WTC11 (cell line): ENCODE data around the gene LSM3.

Experiments used
- CBFB ChIP-seq: sonication (generic); formaldehyde crosslinking; IDR thresholded peaks from 2 replicates; pipeline ENCODE4 v1.8.1; 2022; ENCODE audit warnings: mild to moderate bottlenecking, low read depth, missing genetic modification reagents
- EMX1 ChIP-seq: fragments of 250-450 bp; sonication (Bioruptor Pico); IDR thresholded peaks from 2 replicates; pipeline ENCODE4 v1.8.0; 2021; ENCODE audit warnings: mild to moderate bottlenecking
- GABPB1 ChIP-seq: sonication (generic); formaldehyde crosslinking; IDR thresholded peaks from 2 replicates; pipeline ENCODE4 v1.8.1; 2023; ENCODE audit warnings: mild to moderate bottlenecking, missing genetic modification reagents
- MYBL2 ChIP-seq: sonication (generic); formaldehyde crosslinking; IDR thresholded peaks from 2 replicates; pipeline ENCODE4 v1.8.1; 2023; ENCODE audit warnings: mild to moderate bottlenecking, moderate library complexity, missing genetic modification reagents
- TF ChIP-seq, protein P1 (sequence below): sonication (generic); formaldehyde crosslinking; IDR thresholded peaks from 2 replicates; pipeline ENCODE4 v1.8.0; 2023; ENCODE audit warnings: missing genetic modification reagents
- TF ChIP-seq, protein P2 (sequence below): sonication (generic); formaldehyde crosslinking; IDR thresholded peaks from 2 replicates; pipeline ENCODE4 v1.8.1; 2023; ENCODE audit warnings: mild to moderate bottlenecking, missing genetic modification reagents, moderate library complexity
- TF ChIP-seq, protein P3 (sequence below): sonication (generic); formaldehyde crosslinking; IDR thresholded peaks from 2 replicates; pipeline ENCODE4 v1.8.1; 2023; ENCODE audit warnings: mild to moderate bottlenecking, missing genetic modification reagents
- TF ChIP-seq, protein P4 (sequence below): fragments of 200-600 bp; IDR thresholded peaks from 2 replicates; pipeline ENCODE4 v1.8.0; 2022; ENCODE audit warnings: antibody characterized with exemption
- TF ChIP-seq, protein P5 (sequence below): sonication (generic); formaldehyde crosslinking; IDR thresholded peaks from 2 replicates; pipeline ENCODE4 v1.8.1; 2022; ENCODE audit warnings: mild to moderate bottlenecking, missing genetic modification reagents, moderate library complexity, borderline replicate concordance
- TF ChIP-seq, protein P6 (sequence below): sonication (generic); formaldehyde crosslinking; IDR thresholded peaks from 2 replicates; pipeline ENCODE4 v1.8.1; 2022; ENCODE audit warnings: mild to moderate bottlenecking, moderate library complexity, missing genetic modification reagents

DNA sequence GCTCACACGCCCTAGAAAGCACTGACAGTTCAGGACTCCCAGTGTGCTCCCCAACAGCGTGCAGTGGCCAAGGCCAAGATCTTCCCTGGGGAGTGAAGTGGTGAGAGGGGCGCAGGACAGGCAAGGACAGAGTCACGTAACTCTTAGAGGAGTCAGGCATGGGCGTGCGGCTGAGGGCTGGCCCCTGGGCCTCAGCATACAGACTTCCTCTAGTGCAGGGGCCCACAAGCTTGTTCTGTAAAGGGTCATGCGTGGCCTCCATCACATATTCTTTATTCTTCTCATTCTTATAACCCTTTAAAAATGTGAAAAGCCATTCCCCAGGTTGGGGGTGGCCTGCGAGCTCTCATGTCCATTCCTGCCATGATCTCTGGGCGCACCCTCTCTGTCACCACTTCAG is 28.5 kb upstream of the LSM3 start:
- TF ChIP-seq, protein P1, sequence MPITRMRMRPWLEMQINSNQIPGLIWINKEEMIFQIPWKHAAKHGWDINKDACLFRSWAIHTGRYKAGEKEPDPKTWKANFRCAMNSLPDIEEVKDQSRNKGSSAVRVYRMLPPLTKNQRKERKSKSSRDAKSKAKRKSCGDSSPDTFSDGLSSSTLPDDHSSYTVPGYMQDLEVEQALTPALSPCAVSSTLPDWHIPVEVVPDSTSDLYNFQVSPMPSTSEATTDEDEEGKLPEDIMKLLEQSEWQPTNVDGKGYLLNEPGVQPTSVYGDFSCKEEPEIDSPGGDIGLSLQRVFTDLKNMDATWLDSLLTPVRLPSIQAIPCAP (CRISPR knock-in tag) = no peak
- TF ChIP-seq, protein P2, sequence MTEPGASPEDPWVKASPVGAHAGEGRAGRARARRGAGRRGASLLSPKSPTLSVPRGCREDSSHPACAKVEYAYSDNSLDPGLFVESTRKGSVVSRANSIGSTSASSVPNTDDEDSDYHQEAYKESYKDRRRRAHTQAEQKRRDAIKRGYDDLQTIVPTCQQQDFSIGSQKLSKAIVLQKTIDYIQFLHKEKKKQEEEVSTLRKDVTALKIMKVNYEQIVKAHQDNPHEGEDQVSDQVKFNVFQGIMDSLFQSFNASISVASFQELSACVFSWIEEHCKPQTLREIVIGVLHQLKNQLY (CRISPR knock-in tag) = no peak
- TF ChIP-seq, protein P3, sequence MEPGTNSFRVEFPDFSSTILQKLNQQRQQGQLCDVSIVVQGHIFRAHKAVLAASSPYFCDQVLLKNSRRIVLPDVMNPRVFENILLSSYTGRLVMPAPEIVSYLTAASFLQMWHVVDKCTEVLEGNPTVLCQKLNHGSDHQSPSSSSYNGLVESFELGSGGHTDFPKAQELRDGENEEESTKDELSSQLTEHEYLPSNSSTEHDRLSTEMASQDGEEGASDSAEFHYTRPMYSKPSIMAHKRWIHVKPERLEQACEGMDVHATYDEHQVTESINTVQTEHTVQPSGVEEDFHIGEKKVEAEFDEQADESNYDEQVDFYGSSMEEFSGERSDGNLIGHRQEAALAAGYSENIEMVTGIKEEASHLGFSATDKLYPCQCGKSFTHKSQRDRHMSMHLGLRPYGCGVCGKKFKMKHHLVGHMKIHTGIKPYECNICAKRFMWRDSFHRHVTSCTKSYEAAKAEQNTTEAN (CRISPR knock-in tag) = no peak
- TF ChIP-seq, protein P4, sequence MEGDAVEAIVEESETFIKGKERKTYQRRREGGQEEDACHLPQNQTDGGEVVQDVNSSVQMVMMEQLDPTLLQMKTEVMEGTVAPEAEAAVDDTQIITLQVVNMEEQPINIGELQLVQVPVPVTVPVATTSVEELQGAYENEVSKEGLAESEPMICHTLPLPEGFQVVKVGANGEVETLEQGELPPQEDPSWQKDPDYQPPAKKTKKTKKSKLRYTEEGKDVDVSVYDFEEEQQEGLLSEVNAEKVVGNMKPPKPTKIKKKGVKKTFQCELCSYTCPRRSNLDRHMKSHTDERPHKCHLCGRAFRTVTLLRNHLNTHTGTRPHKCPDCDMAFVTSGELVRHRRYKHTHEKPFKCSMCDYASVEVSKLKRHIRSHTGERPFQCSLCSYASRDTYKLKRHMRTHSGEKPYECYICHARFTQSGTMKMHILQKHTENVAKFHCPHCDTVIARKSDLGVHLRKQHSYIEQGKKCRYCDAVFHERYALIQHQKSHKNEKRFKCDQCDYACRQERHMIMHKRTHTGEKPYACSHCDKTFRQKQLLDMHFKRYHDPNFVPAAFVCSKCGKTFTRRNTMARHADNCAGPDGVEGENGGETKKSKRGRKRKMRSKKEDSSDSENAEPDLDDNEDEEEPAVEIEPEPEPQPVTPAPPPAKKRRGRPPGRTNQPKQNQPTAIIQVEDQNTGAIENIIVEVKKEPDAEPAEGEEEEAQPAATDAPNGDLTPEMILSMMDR = no peak
- TF ChIP-seq GABPB1 (CRISPR knock-in tag) = no peak
- TF ChIP-seq, protein P5, sequence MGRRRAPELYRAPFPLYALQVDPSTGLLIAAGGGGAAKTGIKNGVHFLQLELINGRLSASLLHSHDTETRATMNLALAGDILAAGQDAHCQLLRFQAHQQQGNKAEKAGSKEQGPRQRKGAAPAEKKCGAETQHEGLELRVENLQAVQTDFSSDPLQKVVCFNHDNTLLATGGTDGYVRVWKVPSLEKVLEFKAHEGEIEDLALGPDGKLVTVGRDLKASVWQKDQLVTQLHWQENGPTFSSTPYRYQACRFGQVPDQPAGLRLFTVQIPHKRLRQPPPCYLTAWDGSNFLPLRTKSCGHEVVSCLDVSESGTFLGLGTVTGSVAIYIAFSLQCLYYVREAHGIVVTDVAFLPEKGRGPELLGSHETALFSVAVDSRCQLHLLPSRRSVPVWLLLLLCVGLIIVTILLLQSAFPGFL = no peak
- TF ChIP-seq EMX1 (CRISPR knock-in tag) = no peak
- TF ChIP-seq CBFB (CRISPR knock-in tag) = no peak
- TF ChIP-seq MYBL2 = no peak
- TF ChIP-seq, protein P6, sequence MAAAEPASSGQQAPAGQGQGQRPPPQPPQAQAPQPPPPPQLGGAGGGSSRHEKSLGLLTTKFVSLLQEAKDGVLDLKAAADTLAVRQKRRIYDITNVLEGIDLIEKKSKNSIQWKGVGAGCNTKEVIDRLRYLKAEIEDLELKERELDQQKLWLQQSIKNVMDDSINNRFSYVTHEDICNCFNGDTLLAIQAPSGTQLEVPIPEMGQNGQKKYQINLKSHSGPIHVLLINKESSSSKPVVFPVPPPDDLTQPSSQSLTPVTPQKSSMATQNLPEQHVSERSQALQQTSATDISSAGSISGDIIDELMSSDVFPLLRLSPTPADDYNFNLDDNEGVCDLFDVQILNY (CRISPR knock-in tag) = no peak
